Measurements from ENCODE around the gene MORC3. TPM values are rescaled to one million over a fixed set of nuclear protein-coding genes. Genes with fewer than 3 reads are reported as not detected.

Gene MORC3
- total and polyA plus RNA-seq, 4 donors = 3.9 to 44.1 (median 14.1) TPM

- TF ChIP-seq SP1 (IDR thresholded peaks at IDR 0.05) = no peak
- peak; percentile 22 to 25 for TF ChIP-seq HNF4A (conservative IDR thresholded peaks at IDR 0.05)
- peak; percentile 32 for TF ChIP-seq MAX (IDR thresholded peaks at IDR 0.05)
- TF ChIP-seq ZBTB33 (IDR thresholded peaks at IDR 0.05) = peak; percentile 23
- TF ChIP-seq YY1 (IDR thresholded peaks at IDR 0.05) = peak; percentile 20
- TF ChIP-seq REST (IDR thresholded peaks at IDR 0.05) = no peak
- TF ChIP-seq HNF4G (IDR thresholded peaks at IDR 0.05) = no peak
- peak; percentile 26 to 36 for TF ChIP-seq RXRA (IDR thresholded peaks at IDR 0.05)
- no peak for TF ChIP-seq CTCF (IDR thresholded peaks at IDR 0.05; ENCODE audit: low read depth, low read length, missing input control)
- no peak for DNase-seq (ENCODE audit: low spot score)
- H3K27me3 ChIP-seq (ENCODE audit: control insufficient read depth in 4 of 4, insufficient read depth in 4 of 4, low read length in 3 of 4) = no peaks in the 10 kb centered on the region
- H3K27ac ChIP-seq (ENCODE audit: low read depth in 1 of 2, low read length in 2 of 2) = peak overlapping the region; percentile 10 to 75
- no peaks in the 10 kb centered on the region for H3K36me3 ChIP-seq (ENCODE audit: control insufficient read depth in 4 of 4, insufficient read depth in 3 of 4, low read depth in 1 of 4, low read length in 3 of 4)
- H3K4me3 ChIP-seq (ENCODE audit: low read depth in 1 of 3, low read length in 3 of 3) = no peak overlapping the region
- H3K4me1 ChIP-seq (ENCODE audit: control insufficient read depth in 4 of 4, insufficient read depth in 4 of 4, low read length in 3 of 4) = peaks cover 10 to 55% (median 40%) of the 10 kb centered on the region in 4 donors
- H3K9me3 ChIP-seq (ENCODE audit: control insufficient read depth in 4 of 4, low read length in 3 of 4) = no peaks in the 10 kb centered on the region
- H3K9ac ChIP-seq (ENCODE audit: low read depth in 1 of 2, low read length in 2 of 2) = peak overlapping the region in 1 of 2 donors; percentile 1
- WGBS = 60% methylated on average over 8 of the region's 8 CpGs
Measured at GRCh38 chr21:36325373-36326010, 5.5 kb downstream of the MORC3 start.

GRCh38 chr21:36330904-36331303, 10.9 kb downstream of the MORC3 start:
- DNase-seq (ENCODE audit: low spot score) = peak; percentile 46

More at GRCh38 chr21:36330904-36331303, 10.9 kb downstream of the MORC3 start:
- Histone ChIP-seq H3K9me3 (ENCODE audit: control insufficient read depth in 4 of 4, low read length in 3 of 4) (no peaks in the 10 kb centered on the region), H3K4me3 (ENCODE audit: low read depth in 1 of 3, low read length in 3 of 3) (no peak overlapping the region), H3K4me1 (ENCODE audit: control insufficient read depth in 4 of 4, insufficient read depth in 4 of 4, low read length in 3 of 4) (peaks cover 5 to 30% (median 21%) of the 10 kb centered on the region in 4 donors), H3K36me3 (ENCODE audit: control insufficient read depth in 4 of 4, insufficient read depth in 3 of 4, low read depth in 1 of 4, low read length in 3 of 4) (peaks cover 0 to 9% (median 7%) of the 10 kb centered on the region in 4 donors), H3K27ac (ENCODE audit: low read depth in 1 of 2, low read length in 2 of 2) (no peak overlapping the region), H3K9ac (ENCODE audit: low read depth in 1 of 2, low read length in 2 of 2) (no peak overlapping the region), H3K27me3 (ENCODE audit: control insufficient read depth in 4 of 4, insufficient read depth in 4 of 4, low read length in 3 of 4) (no peaks in the 10 kb centered on the region)
- 50% methylated on average over 2 of the region's 2 CpGs for WGBS
- no peak for TF ChIP-seq ATF3 (IDR thresholded peaks at IDR 0.05)
- TF ChIP-seq HNF4G (IDR thresholded peaks at IDR 0.05) = no peak
- peak; percentile 82 to 86 for TF ChIP-seq RAD21 (IDR thresholded peaks at IDR 0.05)
- no peak for TF ChIP-seq SP1 (IDR thresholded peaks at IDR 0.05)
- no peak for TF ChIP-seq MAX (IDR thresholded peaks at IDR 0.05)
- no peak for TF ChIP-seq GABPA (IDR thresholded peaks at IDR 0.05 in 1 of 2, conservative IDR thresholded peaks at IDR 0.05 in 1 of 2)
- TF ChIP-seq CTCF (IDR thresholded peaks at IDR 0.05; ENCODE audit: low read depth, low read length, missing input control) = peak; percentile 72
- no peak for TF ChIP-seq FOXA2 (IDR thresholded peaks at IDR 0.05)
